ENCODE measurements around the gene KCNIP2.

DNA sequence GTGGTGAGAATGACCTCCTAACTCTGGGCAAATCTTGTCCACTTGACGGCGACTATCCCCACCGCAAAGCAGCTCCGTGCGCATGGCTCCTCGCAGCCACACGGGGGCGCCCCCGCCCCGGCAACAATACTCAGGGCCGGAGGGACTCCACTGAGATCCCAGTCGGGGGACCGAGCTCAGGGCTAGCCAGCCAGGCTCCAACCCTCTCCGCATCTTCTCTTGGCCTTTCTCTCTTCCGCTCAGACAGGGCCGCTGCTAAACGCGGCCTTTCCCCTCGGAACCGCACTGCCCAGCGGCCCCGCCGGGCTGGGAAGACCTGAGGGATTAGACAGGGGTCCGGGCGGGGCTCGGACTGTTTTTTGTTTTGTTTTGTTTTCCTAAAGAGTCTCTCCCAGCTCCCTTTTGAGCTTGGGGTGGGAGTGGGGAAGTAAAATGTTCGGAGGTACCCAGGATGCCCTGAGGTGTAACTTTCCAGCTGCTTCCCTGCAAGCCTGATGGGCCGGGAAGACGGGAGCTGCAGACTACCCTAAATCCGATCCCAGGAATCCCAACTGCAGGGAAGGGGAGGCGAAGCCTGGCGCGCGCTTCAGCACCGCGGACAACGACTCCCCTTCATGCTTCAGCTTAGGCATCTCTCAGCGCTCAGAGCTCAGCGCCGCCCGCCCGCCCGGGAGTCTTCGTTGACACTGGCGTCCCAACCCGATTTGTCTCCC lies 2.7 kb downstream of the KCNIP2 start:
- TF ChIP-seq, protein P1, sequence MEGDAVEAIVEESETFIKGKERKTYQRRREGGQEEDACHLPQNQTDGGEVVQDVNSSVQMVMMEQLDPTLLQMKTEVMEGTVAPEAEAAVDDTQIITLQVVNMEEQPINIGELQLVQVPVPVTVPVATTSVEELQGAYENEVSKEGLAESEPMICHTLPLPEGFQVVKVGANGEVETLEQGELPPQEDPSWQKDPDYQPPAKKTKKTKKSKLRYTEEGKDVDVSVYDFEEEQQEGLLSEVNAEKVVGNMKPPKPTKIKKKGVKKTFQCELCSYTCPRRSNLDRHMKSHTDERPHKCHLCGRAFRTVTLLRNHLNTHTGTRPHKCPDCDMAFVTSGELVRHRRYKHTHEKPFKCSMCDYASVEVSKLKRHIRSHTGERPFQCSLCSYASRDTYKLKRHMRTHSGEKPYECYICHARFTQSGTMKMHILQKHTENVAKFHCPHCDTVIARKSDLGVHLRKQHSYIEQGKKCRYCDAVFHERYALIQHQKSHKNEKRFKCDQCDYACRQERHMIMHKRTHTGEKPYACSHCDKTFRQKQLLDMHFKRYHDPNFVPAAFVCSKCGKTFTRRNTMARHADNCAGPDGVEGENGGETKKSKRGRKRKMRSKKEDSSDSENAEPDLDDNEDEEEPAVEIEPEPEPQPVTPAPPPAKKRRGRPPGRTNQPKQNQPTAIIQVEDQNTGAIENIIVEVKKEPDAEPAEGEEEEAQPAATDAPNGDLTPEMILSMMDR (IDR thresholded peaks at IDR 0.05): peak; percentile 73 to 89 (median 76)
- TF ChIP-seq POLR2A (IDR thresholded peaks at IDR 0.05; ENCODE audit: low read depth): no peak
- TF ChIP-seq EP300 (IDR thresholded peaks at IDR 0.05): no peak
- TF ChIP-seq POLR2AphosphoS5 (IDR thresholded peaks at IDR 0.05): peak in 1 of 2 donors; percentile 28

Data from esophagus muscularis mucosa (tissue), 4 donors.